Nephron (organoid): Measurements from ENCODE around the gene HDAC2.

Experiments used
- H3K27ac Mint-ChIP-seq, 3 experiments: 2 replicates each; pipeline ENCODE4 v1.8.0; 2020; ENCODE audit warnings: mixed read lengths in 3 of 3, mild to moderate bottlenecking in 2 of 3, moderate library complexity in 1 of 3
- H3K27me3 Mint-ChIP-seq: 2 replicates; pipeline ENCODE4 v1.8.0; 2021; ENCODE audit warnings: low read depth, mild to moderate bottlenecking, moderate library complexity, mixed read lengths
- H3K36me3 Mint-ChIP-seq: 2 replicates; pipeline ENCODE4 v1.8.0; 2020; ENCODE audit warnings: low read depth, mixed read lengths
- H3K4me1 Mint-ChIP-seq: 2 replicates; pipeline ENCODE4 v1.8.0; 2020; ENCODE audit warnings: mixed read lengths
- H3K4me3 Mint-ChIP-seq, 3 experiments: 2 replicates each; pipeline ENCODE4 v1.8.0; 2020; ENCODE audit warnings: mild to moderate bottlenecking in 3 of 3, mixed read lengths in 3 of 3, moderate library complexity in 2 of 3
- H3K9me3 Mint-ChIP-seq: 2 replicates; pipeline ENCODE4 v1.8.0; 2020; ENCODE audit warnings: mixed read lengths
- TF ChIP-seq, protein P1 (sequence below), 3 experiments: fragments of 200-600 bp; sonication (generic); IDR thresholded peaks; one replicate each; pipeline ENCODE4 v1.5.0; 2021; ENCODE audit warnings: antibody characterized with exemption in 3 of 3; ENCODE audit not compliant: unreplicated experiment in 3 of 3

The HDAC2 gene

DNA sequence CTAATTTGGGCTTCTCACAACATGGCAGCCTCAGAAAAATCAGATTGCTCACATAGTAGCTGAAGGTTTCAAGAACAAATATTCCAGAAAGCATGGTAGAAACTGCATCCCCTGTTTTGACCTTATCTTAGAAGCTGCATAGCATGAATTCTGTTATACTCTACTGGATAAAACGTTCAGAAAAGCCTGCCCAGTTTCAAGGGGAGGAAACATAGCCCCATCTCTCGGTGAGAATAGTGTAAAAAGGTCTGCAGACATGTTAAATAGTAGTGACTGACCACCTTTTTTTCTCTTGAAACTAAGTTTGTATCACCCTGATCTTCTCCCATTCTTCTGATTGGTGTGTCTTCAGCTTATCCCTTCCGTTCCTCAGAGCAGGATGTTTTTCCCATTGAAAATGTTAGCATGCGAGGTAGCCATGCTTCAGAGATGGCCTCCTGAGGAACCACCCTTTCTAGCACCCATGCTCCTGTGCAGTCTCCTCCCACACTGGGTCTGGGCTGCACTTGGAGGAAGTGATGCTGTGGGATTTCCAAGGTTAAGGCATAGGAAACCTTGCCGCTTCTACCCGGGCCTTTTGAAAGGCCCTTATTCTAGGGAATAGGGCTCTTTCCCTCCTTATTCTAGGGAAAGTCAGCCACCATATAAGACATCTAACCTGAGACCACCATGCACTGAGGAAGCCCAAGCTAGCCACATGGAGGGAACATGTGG lies 63.7 kb downstream of the HDAC2 start:
- H3K4me3 Mint-ChIP-seq = no peak overlapping the region
- H3K4me1 Mint-ChIP-seq = peaks cover 36% of the 10 kb centered on the region
- TF ChIP-seq, protein P1, sequence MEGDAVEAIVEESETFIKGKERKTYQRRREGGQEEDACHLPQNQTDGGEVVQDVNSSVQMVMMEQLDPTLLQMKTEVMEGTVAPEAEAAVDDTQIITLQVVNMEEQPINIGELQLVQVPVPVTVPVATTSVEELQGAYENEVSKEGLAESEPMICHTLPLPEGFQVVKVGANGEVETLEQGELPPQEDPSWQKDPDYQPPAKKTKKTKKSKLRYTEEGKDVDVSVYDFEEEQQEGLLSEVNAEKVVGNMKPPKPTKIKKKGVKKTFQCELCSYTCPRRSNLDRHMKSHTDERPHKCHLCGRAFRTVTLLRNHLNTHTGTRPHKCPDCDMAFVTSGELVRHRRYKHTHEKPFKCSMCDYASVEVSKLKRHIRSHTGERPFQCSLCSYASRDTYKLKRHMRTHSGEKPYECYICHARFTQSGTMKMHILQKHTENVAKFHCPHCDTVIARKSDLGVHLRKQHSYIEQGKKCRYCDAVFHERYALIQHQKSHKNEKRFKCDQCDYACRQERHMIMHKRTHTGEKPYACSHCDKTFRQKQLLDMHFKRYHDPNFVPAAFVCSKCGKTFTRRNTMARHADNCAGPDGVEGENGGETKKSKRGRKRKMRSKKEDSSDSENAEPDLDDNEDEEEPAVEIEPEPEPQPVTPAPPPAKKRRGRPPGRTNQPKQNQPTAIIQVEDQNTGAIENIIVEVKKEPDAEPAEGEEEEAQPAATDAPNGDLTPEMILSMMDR (IDR thresholded peaks at IDR 0.05; ENCODE audit: unreplicated experiment in 3 of 3) = peak in 1 of 3 experiments; percentile 12
- no peaks in the 10 kb centered on the region for H3K36me3 Mint-ChIP-seq
- H3K27ac Mint-ChIP-seq = peak overlapping the region in 1 of 3 experiments; percentile 71
- H3K27me3 Mint-ChIP-seq = no peaks in the 10 kb centered on the region
- H3K9me3 Mint-ChIP-seq = no peaks in the 10 kb centered on the region

DNA sequence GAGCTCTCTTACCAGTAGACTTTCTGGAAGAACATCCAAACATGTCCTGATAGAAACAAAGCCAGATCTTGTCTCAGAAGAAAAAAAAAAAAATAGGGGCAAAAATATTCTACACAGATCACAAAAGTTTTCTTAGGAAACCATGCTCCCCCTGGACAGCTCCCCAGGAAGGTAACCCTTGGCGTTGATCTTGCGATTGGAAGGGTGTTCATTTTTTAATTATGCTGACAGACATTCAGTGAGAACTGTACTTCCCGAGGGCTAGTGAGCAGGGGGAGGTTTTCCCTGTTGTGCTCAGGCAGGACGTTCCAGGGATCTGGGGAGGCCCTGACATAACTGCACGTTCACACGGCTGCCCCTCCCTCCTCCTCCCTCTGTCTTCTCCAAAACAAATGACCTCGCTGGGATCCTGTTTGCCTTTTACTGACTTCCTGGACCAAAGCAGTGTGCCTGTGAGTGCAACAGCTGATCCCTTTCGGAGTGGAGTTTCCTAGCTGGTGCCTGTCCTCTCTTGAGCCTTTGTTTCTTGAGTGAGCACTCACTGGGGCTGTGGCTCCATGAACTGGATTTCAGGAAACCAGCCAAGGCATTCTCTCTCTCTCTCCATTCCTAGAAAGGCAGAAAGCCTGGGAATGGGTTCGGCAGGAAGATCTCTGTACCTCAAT lies 67.2 kb downstream of the HDAC2 start:
- Mint-ChIP-seq H3K27ac (peak overlapping the region; percentile 77 to 90 (median 89)), H3K9me3 (peaks cover 3% of the 10 kb centered on the region), H3K4me3 (peak overlapping the region in 2 of 3 experiments; percentile 10 to 48), H3K36me3 (no peaks in the 10 kb centered on the region), H3K4me1 (peaks cover 48% of the 10 kb centered on the region), H3K27me3 (no peaks in the 10 kb centered on the region)
- TF ChIP-seq, protein P1 (IDR thresholded peaks at IDR 0.05; ENCODE audit: unreplicated experiment in 3 of 3) = no peak

DNA sequence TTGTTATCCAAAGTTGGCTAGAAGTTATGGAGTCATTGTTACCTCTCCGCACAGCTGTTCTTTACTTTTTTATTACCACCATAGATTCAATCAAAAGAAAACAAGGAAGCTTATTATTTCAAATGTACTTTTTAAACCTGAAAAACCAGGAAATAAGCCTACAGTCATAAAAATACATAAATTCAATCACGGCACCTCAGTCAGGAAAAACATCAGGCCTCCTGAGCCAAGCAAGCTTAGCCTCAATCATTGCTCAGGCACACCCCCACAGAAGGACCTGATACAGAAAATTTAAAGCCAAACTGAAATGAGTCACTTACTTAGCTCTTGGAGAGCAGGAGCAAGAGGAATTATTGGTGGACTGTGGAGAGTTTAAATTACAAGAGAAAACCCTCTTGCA lies 69.5 kb downstream of the HDAC2 start:
- peaks cover 45% of the 10 kb centered on the region for H3K4me1 Mint-ChIP-seq
- peak overlapping the region; percentile 83 to 97 (median 85) for H3K27ac Mint-ChIP-seq
- no peaks in the 10 kb centered on the region for H3K36me3 Mint-ChIP-seq
- H3K27me3 Mint-ChIP-seq = no peaks in the 10 kb centered on the region
- TF ChIP-seq, protein P1 (IDR thresholded peaks at IDR 0.05; ENCODE audit: unreplicated experiment in 3 of 3) = no peak
- peak overlapping the region in 1 of 3 experiments; percentile 26 for H3K4me3 Mint-ChIP-seq
- peaks cover 4% of the 10 kb centered on the region for H3K9me3 Mint-ChIP-seq

DNA sequence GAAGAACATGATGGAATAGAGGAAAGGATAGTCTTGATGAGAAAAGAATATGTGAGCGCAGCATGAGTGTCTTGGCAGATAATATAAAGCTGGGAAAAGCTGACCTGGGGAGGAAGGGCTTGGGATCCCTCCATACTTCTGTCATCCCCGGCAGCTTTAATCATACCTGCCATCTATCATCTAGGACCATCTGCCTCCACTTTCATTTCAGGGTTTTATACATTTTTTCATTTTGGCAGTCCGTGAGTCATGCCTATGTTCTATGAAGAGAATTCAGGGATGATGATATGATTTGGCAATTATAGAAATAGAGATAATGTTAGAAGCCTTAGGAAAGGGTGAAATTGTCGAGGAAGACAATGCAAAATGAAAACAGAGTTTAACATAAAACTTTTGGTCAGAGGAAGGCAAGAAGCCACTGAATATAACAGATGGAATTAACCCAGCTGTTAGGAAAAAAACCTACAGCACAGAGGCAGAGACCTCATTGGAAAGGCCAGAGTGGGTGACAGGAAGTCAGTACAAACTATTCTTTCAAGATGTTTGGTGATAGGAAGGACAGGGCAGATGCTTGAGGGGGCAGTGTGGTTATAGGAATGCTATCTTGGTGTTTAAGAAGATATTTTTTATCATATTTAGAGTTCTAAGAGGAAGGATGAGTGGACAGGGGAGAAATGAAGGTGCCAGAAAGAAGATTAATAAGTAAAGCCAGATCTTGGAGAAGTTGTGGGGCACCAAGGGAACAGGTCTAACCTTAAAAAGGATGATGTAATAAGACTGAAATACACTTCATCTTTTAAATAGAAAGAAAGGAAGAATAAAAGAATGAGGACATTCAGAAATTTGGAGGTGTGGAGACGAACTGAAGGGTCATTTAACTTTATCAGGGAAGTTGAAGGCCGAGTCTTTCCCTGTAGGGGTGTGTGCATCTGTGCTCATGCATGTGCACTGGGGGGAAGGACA lies 76.0 kb downstream of the HDAC2 start:
- Mint-ChIP-seq H3K4me3 (no peak overlapping the region), H3K9me3 (peaks cover 21% of the 10 kb centered on the region), H3K4me1 (peaks cover 16% of the 10 kb centered on the region), H3K27me3 (no peaks in the 10 kb centered on the region), H3K36me3 (peaks cover 4% of the 10 kb centered on the region), H3K27ac (peak overlapping the region in 2 of 3 experiments; percentile 56 to 61)
- TF ChIP-seq, protein P1 (IDR thresholded peaks at IDR 0.05; ENCODE audit: unreplicated experiment in 3 of 3) = no peak

DNA sequence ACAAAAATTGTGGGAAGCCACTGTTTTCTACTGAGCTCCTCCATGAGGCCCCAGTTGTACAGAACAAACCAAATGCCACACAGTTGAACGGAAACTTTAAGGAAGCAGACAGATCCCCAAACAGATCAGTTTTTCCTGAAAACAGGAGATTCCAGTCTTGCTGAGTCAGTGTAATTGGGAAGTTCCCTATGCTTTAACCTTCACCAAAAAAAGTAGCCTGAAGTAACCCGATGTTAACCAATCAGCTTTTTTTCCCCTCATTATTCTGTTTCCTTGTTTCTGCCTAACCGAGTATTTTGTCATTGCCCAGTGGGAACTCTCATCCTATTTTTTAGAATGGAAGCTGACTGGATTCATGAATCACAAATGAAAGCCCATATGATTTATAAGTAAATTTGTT lies 77.1 kb downstream of the HDAC2 start:
- H3K36me3 Mint-ChIP-seq = peaks cover 4% of the 10 kb centered on the region
- TF ChIP-seq, protein P1 (IDR thresholded peaks at IDR 0.05; ENCODE audit: unreplicated experiment in 3 of 3) = no peak
- H3K9me3 Mint-ChIP-seq = peaks cover 23% of the 10 kb centered on the region
- no peaks in the 10 kb centered on the region for H3K27me3 Mint-ChIP-seq
- peaks cover 16% of the 10 kb centered on the region for H3K4me1 Mint-ChIP-seq
- H3K27ac Mint-ChIP-seq = no peak overlapping the region
- no peak overlapping the region for H3K4me3 Mint-ChIP-seq
